ENCODE data around the gene PTPRT. TPM values are rescaled to one million over a fixed set of nuclear protein-coding genes. Genes with fewer than 3 reads are reported as not detected.

Gene PTPRT
- total and polyA plus RNA-seq, 2 of the 4 experiments (the other 2 are of a cell fraction), result not detected

GRCh38 chr20:42308171-42308570 lies 881.5 kb downstream of the PTPRT start:
- Histone ChIP-seq H4K91ac (ENCODE audit: insufficient read depth, low read depth, low read length) (no peak overlapping the region), H3K27me3 (ENCODE audit: control insufficient read depth, insufficient read depth, low read length) (no peaks in the 10 kb centered on the region), H3K56ac (ENCODE audit: extremely low read depth, insufficient read depth, low read length) (no peak overlapping the region), H3K9ac (ENCODE audit: low read depth, low read length) (no peak overlapping the region), H2BK120ac (ENCODE audit: low read depth, low read length) (no peak overlapping the region), H2BK20ac (ENCODE audit: low read depth, low read length) (no peak overlapping the region), H3K14ac (replicated peaks; ENCODE audit: low read depth, low read length) (no peak overlapping the region), H3K79me1 (ENCODE audit: low read depth in 1 of 2, low read length in 2 of 2) (no peaks in the 10 kb centered on the region), H3K27ac (ENCODE audit: insufficient read depth, low read length) (no peak overlapping the region), H4K20me1 (ENCODE audit: insufficient read depth, low read length) (no peaks in the 10 kb centered on the region), H3K4me2 (ENCODE audit: low read depth, low read length) (no peak overlapping the region), H2AFZ (replicated peaks; ENCODE audit: low read length, poor library complexity) (no peak overlapping the region), H3K4ac (ENCODE audit: low read depth, low read length) (no peak overlapping the region), H4K8ac (ENCODE audit: low read depth in 2 of 2, low read length in 2 of 2) (no peak overlapping the region), H3K4me3 (ENCODE audit: insufficient read depth, low read depth, low read length) (no peak overlapping the region), H2BK5ac (ENCODE audit: low read depth, low read length, poor library complexity, severe bottlenecking) (no peak overlapping the region), H2AK9ac (replicated peaks; ENCODE audit: low read depth, low read length, poor library complexity) (no peak overlapping the region), H4K5ac (ENCODE audit: low read depth, low read length) (no peak overlapping the region), H3K4me1 (ENCODE audit: control insufficient read depth, insufficient read depth, low read length) (no peaks in the 10 kb centered on the region), H3K9me3 (ENCODE audit: control insufficient read depth, insufficient read depth, low read length) (peaks cover 8% of the 10 kb centered on the region; the same call in 1 of the 2 replicates), H3K23ac (ENCODE audit: low read depth, low read length) (no peak overlapping the region), H3K18ac (ENCODE audit: low read depth, low read length) (no peak overlapping the region), H2AK5ac (ENCODE audit: low read depth, low read length) (no peak overlapping the region), H3K36me3 (ENCODE audit: control insufficient read depth, insufficient read depth, low read length) (no peaks in the 10 kb centered on the region), H2BK15ac (ENCODE audit: low read depth, low read length) (no peak overlapping the region), H3K9me1 (ENCODE audit: insufficient read depth, low read length) (no peaks in the 10 kb centered on the region)
- no peak for TF ChIP-seq RCOR1 (IDR thresholded peaks at IDR 0.05; ENCODE audit: insufficient replicate concordance, low read length)
- TF ChIP-seq SMC3 (IDR thresholded peaks at IDR 0.05; ENCODE audit: low read depth, low read length), result no peak
- no peak for TF ChIP-seq ELK1 (IDR thresholded peaks at IDR 0.05; ENCODE audit: borderline replicate concordance, low read depth, low read length)
- TF ChIP-seq MAZ (IDR thresholded peaks at IDR 0.05; ENCODE audit: borderline replicate concordance, low read depth, low read length), result no peak
- TF ChIP-seq NFE2L2 (IDR thresholded peaks at IDR 0.05; ENCODE audit: low read depth, low read length), result no peak
- TF ChIP-seq RAD21 (IDR thresholded peaks at IDR 0.05; ENCODE audit: low read length), result no peak
- TF ChIP-seq RFX5 (IDR thresholded peaks at IDR 0.05; ENCODE audit: low read depth, low read length), result no peak
- no peak for TF ChIP-seq CTCF (conservative IDR thresholded peaks at IDR 0.05; ENCODE audit: low read depth, low read length)
- no peak for TF ChIP-seq CHD1 (IDR thresholded peaks at IDR 0.05; ENCODE audit: low read depth, low read length)
- no peak for TF ChIP-seq MXI1 (IDR thresholded peaks at IDR 0.05; ENCODE audit: borderline replicate concordance, low read depth, low read length)
- no peak for TF ChIP-seq POLR2A (IDR thresholded peaks at IDR 0.05; ENCODE audit: low read depth, low read length)
- TF ChIP-seq MAFK (IDR thresholded peaks at IDR 0.05; ENCODE audit: low read depth, low read length), result no peak
- no peak for TF ChIP-seq FOS (IDR thresholded peaks at IDR 0.05; ENCODE audit: low read depth, low read length)
- TF ChIP-seq USF2 (IDR thresholded peaks at IDR 0.05; ENCODE audit: low read depth, low read length), result no peak
- TF ChIP-seq BHLHE40 (IDR thresholded peaks at IDR 0.05; ENCODE audit: low read depth, low read length), result no peak
- no peak for TF ChIP-seq CEBPB (IDR thresholded peaks at IDR 0.05; ENCODE audit: low read depth, low read length)
- BruUV-seq (replicated peaks), result no TSS peak
- intact Hi-C loops (cut with micrococcal nuclease), result no loop called here
- ChIA-PET CTCF (no interaction called here), POLR2A (ENCODE audit: unreplicated experiment) (no interaction called here)
- no CpG with 5 or more reads among the region's 4 CpGs for whole genome bisulfite sequencing, 2 experiments (ENCODE audit: extremely low coverage in 2 of 2, insufficient read length in 1 of 2)
- DNase-seq (no peak), ATAC-seq (ENCODE audit: low read depth) (no peak)
- in situ Hi-C loops (cut with MboI; ENCODE audit: low sequenced_read_pairs), result no loop called here
- dilution Hi-C loops (cut with HindIII; ENCODE audit: low sequenced_read_pairs, unreplicated experiment), result no loop called here

All from IMR-90 (cell line).